ENCODE results near the gene WFIKKN2.

DNA sequence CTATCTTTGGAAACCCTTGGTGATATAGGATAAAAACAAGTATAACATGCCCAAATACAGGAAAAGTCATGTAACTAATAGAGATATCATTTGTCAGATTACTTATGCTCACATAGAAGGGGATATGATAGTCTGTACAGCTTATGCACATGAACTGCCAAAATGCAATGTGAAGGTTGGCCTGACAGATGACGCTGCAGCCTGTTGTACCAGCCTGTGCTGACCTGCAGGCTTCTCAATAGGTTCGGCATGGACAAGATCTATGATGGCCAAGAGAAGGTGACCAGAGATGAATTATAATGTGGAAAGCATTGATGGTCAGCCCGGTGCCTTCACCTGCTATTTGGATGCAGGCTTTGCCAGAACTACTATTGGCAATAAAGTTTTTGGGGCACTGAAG is 12.7 kb downstream of the WFIKKN2 start:
- no peak for TF ChIP-seq CBX8 (IDR thresholded peaks at IDR 0.05; ENCODE audit: borderline replicate concordance, low read depth, low read length)
- TF ChIP-seq POLR2A (IDR thresholded peaks at IDR 0.05; ENCODE audit: control extremely low read depth in 1 of 2, low read depth in 2 of 2, low read length in 2 of 2) = no peak
- no peak for TF ChIP-seq BACH1 (IDR thresholded peaks at IDR 0.05; ENCODE audit: low read length)
- TF ChIP-seq, protein P1, sequence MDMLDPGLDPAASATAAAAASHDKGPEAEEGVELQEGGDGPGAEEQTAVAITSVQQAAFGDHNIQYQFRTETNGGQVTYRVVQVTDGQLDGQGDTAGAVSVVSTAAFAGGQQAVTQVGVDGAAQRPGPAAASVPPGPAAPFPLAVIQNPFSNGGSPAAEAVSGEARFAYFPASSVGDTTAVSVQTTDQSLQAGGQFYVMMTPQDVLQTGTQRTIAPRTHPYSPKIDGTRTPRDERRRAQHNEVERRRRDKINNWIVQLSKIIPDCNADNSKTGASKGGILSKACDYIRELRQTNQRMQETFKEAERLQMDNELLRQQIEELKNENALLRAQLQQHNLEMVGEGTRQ (IDR thresholded peaks at IDR 0.05; ENCODE audit: low read length) = no peak
- TF ChIP-seq, protein P2, sequence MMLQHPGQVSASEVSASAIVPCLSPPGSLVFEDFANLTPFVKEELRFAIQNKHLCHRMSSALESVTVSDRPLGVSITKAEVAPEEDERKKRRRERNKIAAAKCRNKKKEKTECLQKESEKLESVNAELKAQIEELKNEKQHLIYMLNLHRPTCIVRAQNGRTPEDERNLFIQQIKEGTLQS (IDR thresholded peaks at IDR 0.05; ENCODE audit: insufficient read depth, low read depth, low read length) = no peak

Measured in H1 (cell line).